Muscle of arm (tissue), 12 donors: ENCODE data around the gene ANKRD34C. TPM values are rescaled to one million over a fixed set of nuclear protein-coding genes. Genes with fewer than 3 reads are reported as not detected.
"Not testable (repeated sequence)": the region's sequence is repeated elsewhere in the genome, so short reads cannot be mapped to it uniquely, and the experiment has no call there.

Source experiments
- DNase-seq: peaks from one replicate; pipeline ENCODE4 v3.0.0-alpha.2; 2013
- polyA plus RNA-seq, 12 donors: library from polyadenylated mRNA; unstranded; fragments of 120-200 nt; gene quantifications; one replicate each; pipeline ENCODE4 v1.2.1, GENCODE V29; 2013; ENCODE audit not compliant: insufficient read length in 12 of 12

ANKRD34C gene
- polyA plus RNA-seq, 12 donors: 0.03 to 0.04 TPM; not detected in 10

DNA sequence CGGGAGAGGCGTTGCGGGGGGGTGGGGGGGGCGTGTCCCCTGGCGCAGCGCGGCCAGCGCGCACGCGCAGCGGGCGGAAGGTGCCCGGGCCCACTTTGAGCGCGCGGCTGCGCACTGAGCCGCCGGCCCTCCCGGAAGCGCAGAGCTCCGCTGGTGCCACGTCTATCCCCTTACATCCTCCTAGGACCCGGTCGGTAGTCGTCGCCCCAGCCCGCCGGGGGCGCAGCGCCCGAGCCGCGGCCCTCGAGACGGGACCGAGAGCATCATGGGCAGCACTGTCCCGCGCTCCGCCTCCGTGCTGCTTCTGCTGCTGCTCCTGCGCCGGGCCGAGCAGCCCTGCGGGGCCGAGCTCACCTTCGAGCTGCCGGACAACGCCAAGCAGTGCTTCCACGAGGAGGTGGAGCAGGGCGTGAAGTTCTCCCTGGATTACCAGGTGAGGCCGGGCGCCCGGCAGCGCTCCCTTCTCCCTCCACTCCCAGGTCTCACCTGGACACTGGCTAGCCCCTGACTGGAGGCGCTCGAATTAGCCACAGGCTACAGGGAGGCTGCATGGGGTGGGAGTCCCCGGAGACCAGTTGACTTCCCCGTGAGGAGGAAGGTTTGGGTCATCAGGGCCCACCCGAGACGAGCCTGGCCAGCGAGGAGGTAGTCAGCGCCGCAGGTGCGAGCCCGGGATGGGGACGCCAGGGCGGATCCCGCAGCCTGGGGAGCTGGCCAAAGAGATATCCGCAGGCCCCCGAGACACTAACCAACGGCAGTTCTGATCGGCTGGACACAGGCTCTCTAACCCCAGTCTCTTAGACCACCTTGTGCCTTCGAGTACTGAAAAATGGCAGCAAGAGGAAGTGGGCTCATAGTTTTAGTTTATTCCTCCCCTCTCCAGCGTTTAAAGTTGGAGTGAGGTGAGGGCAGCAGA lies 28.7 kb downstream of the ANKRD34C start, which contains the start of gene TMED3:
TMED3 (plus strand) TSS at position 128 of the 916 bp plus-strand sequence; CDS start at position 266, 138 bp downstream.
- DNase-seq: peak; percentile 83

DNA sequence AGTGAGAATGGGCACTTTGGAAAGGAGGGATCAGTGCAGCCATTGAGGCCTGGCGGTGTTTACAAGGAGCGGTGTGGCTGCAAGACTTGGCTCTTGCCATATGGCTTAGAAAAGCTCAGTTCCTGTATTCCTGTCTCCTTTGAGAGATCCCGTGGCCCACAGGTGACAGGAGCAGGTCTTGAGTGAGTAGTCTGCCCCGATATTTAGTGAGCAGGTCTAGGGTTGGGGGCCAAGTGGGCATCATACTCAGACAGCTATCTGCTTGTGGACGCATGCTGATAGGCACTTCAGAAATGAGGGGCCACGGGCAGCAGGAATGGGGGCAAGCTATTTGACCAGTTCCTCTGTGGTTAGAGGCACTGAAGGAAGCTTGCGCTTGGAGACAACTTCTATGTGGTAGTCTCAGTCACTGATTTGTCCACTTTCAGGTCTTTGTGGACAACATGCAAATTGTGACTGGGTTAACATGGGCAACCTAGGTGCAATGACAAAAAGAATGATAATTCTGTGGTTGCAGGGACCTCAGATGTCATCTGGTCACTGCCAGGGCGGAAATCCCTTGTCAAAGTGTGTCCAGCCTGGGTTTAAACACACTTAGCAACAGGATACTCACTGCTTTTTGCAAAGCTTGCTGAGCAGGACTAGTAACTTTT lies 29.5 kb downstream of the ANKRD34C start:
- DNase-seq: peak; percentile 3

DNA sequence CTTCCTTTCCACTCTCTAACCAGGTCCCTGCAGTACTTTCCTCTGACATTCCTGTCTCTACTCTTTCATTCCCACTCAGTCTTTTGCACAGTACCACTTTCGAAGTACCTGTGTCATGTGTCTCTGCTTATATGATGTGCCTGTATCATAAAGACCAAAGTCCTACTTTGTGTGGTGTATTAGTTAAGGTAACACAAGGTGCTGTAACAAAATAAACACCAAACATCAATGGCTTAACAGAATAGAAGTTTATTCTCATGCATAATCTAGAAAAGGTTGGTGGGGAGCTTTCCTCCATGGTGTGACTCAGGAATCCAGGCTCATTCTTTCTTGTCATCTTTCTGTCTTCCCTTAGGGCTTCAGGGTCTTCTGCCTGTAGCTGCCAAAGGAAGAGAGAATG lies 31.7 kb downstream of the ANKRD34C start:
- no peak for DNase-seq

DNA sequence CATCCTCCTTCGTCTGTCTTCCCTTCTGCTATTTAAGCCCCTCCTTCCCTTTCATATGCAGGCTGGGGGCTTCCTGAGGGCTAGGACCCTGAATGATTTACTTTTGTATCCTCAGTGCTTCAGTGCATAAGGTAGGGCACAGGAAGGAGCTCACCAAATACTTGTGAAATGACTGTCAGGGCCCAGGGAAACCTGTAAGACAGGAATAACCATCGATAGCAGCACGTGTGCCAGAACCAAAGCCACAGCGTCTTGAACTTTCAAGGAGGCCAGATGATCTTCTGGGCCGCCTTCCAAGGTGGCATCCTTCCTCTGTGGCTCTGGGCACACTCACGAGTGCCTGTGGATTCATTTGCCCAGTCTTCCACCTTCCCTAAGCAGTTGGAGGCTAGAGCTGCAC lies 32.3 kb downstream of the ANKRD34C start:
- no peak for DNase-seq

DNA sequence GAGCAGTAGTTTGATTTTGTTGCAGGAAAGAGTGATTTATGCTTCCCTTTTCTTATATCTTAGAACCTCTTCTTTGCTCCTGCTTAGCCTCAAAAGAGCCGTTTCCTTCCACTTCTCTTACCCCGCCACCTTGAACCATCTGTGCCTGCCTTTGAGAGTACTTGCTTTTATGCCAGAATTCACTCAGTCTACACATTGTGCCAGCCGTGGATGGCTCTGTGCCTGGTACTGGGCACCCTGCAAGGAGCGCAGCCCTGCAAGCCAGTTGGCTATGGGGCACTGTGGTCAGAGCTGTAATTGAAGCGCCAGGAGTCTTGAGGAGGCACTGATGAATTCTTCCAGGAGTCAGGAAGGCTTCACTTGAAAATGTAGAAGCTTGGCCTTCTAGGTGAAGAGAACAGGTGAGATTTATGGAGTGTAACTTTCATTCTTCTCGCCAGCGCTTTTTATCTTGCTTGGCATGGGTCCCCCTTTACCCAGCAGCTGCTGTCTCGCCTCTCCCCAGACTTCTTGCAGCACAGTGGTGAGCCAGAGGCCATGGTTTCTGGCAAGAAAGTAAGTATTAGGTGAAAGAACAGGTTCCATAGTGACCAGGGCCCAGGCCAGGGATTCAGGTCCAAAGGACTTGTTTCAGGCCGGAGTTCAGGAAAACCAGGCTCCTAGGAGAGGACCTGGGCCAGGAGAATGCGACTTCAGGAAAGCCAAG lies 33.3 kb downstream of the ANKRD34C start:
- DNase-seq: no peak

DNA sequence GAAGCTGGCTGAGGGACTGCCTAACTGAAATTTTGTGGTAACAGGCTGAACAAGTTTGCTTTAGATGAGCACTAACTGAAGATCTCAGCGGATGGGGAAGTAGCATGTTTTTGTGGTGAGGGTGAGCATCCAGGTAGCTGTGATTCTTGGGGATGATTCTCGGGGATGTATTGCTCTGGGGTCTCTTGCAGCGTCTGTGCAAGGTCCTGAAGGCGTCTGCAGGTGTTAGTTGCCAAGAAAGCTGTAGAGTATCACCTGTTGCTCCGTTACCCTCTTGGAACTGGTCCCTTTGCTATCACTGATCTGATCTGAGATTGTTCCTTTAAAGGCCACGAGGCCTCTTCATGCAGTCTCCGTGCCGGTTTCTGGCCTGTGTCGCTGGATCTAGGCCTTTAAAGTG lies 34.3 kb downstream of the ANKRD34C start:
- DNase-seq: no peak

DNA sequence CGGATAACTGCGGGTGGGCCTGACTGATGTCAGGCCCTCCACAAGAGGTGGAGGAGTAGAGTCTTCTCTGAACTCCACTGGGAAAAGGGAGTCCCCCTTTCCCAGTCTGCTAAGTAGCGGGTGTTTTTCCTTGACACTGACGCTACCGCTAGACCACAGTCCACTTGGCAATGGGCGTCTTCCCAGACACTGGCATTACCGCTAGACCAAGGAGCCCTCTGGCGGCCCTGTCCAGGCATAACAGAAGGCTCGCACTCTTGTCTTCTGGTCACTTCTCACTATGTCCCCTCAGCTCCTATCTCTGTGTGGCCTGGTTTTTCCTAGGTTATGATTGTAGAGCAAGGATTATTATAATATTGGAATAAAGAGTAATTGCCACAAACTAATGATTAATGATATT lies 37.5 kb downstream of the ANKRD34C start:
- DNase-seq: not testable (repeated sequence)

DNA sequence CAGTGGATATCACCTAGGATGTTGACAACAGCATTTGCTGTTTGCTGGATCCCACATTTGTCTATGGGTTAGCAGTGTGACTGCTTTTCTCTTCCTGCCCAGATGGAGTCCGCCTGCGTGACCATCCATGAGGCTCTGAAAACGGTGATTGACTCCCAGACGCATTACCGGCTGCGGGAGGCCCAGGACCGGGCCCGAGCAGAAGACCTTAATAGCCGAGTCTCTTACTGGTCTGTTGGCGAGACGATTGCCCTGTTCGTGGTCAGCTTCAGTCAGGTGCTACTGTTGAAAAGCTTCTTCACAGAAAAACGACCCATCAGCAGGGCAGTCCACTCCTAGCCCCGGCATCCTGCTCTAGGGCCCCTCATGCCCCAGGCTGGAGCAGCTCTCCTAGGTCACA lies 39.4 kb downstream of the ANKRD34C start:
- DNase-seq: no peak

DNA sequence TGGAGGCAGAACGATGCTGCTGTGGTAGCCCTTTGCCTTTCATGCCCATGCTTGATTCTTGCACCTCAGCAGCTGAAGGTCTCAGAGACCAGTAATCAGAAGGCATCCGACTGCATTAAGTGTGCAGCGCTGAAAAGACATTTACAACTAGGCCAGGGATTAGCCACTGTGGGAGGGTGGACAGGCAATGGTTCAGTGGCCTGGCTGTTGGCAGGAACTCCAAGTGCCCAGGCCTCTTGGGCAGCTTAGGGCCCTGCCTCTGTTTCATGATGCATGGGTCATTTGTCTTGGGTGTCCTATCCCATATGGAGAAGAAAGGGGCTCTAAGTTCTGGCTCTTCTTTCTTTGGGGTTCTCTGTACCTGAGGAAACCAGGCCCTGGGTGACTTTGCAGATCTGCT lies 39.8 kb downstream of the ANKRD34C start:
- DNase-seq: no peak

DNA sequence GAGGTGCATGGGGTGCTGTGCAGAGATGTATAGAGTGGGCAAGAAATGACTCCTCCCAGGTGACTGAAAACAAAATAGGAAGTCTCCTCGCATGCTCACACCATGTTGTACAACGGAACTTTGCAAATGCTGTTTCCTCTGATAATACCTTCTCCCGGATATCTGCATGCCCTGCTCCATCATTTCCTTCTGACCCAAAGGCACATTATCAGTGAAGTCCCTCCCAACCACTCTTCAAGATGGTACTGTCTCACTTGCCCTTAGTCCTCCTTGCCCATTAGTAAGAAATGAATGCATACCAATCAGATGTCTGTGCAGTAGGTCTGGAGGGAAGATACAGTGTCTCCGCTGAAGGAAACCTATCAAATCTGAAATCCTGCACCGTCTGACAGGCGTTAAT lies 40.4 kb downstream of the ANKRD34C start:
- no peak for DNase-seq

DNA sequence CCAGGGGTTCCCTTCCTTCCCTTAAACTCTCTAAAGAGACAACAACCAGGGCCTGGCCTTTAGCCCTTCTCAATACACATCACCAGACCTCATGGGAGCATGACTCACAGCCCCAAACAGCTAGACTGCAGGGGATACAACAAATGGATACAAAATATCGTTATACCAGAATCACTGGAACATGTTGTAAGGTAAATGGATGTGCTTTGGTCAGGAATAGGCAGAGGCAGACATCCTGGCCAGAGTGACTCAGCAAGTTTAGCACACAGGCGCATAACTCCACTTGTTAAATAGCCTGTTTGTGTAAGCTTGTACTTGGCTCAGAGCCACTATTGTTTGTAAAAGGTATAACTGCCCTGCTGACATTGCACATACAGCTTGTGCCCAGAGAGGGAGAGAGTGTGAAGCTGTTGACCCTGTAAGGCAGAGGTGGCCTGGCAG lies 46.7 kb downstream of the ANKRD34C start:
- no peak for DNase-seq

Other genes starting within 250 kb of the ANKRD34C start
- gene RASGRF1, start 191.9 kb upstream of the ANKRD34C start, polyA plus RNA-seq: under 1 TPM in 10 of 12 donors, not detected in 2; 0.11 to 0.80 (median 0.32) TPM
- gene TMED3, start 28.4 kb downstream of the ANKRD34C start, polyA plus RNA-seq: 10 to 100 TPM in 11 of 12 donors, not detected in 1; 28.3 to 72.4 (median 42.0) TPM
- 1 to 10 TPM in 11 of 12 donors, not detected in 1; 1.2 to 2.3 (median 1.7) TPM for gene MINAR1, start 149.6 kb downstream of the ANKRD34C start, polyA plus RNA-seq